Natural killer cell treated with Interleukin-12 subunit alpha and Interleukin-12 subunit beta and Interleukin-15 and Interleukin-18, amount 100 ng/mL, for 72 hours (primary cell): ENCODE data around the gene PPP2R5C. TPM values are rescaled to one million over a fixed set of nuclear protein-coding genes. Genes with fewer than 3 reads are reported as not detected.
"Not testable (repeated sequence)": the region's sequence is repeated elsewhere in the genome, so short reads cannot be mapped to it uniquely, and the experiment has no call there.

Experiments used
- ATAC-seq, 2 donors: fragments of 150-1000 bp; cut with Tn5 transposase in 1 of 2; sonication (Bioruptor Pico), chemical (Tn5 transposase) in 1 of 2; 2 replicates each; pipeline ENCODE4 v1.10.0; 2021
- DNase-seq: peaks from one replicate; pipeline ENCODE4 v3.0.0; 2022; ENCODE audit warnings: low spot score
- H3K27ac Mint-ChIP-seq, 2 donors: 1 replicate in 1 of 2; 2 replicates in 1 of 2; pipeline ENCODE4 v1.8.0; 2022; ENCODE audit warnings: mixed read lengths in 2 of 2, mild to moderate bottlenecking in 1 of 2, moderate library complexity in 1 of 2
- H3K27me3 Mint-ChIP-seq, 2 donors: 1 replicate in 1 of 2; 2 replicates in 1 of 2; pipeline ENCODE4 v1.8.0; 2022; ENCODE audit warnings: mixed read lengths in 2 of 2
- H3K36me3 Mint-ChIP-seq: one replicate; pipeline ENCODE4 v1.8.0; 2022; ENCODE audit warnings: mixed read lengths
- H3K4me1 Mint-ChIP-seq, 2 donors: 1 replicate in 1 of 2; 2 replicates in 1 of 2; pipeline ENCODE4 v1.8.0; 2022; ENCODE audit warnings: low read depth in 2 of 2, mixed read lengths in 2 of 2, mild to moderate bottlenecking in 1 of 2
- H3K4me3 Mint-ChIP-seq: one replicate; pipeline ENCODE4 v1.8.0; 2022; ENCODE audit warnings: mixed read lengths
- H3K9me3 Mint-ChIP-seq: 2 replicates; pipeline ENCODE4 v1.8.0; 2022; ENCODE audit warnings: mixed read lengths
- total RNA-seq, 2 donors: library from RNA; stranded (reverse); gene quantifications; one replicate each; pipeline ENCODE4 v1.2.3, GENCODE V29; 2022

Gene PPP2R5C
- total RNA-seq, 2 donors from 2014 or later, result 149 to 210 TPM

DNA sequence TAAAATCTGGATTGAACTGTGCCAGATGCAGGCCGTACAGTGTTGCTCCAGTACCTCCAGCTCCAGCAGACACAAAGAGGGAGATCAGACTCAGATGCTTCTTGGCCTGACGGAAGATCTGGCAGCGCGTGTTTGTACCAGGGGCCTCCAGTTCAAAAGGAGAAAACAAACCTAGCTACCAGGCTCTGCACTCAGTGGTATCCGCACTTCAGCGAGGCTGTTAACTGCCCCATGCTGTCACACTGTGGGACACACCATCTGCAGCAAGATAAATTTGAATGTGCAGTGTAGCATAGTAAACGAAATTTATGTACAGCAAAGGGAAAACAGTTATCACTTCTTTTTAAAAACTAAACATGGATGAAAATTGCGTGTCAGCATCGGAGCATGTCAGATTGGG, 208.0 kb downstream of the PPP2R5C start:
- Mint-ChIP-seq H3K27me3 (no peaks in the 10 kb centered on the region), H3K4me1 (peaks cover 19 to 39% of the 10 kb centered on the region in 2 donors), H3K9me3 (no peaks in the 10 kb centered on the region), H3K36me3 (peaks cover 14% of the 10 kb centered on the region), H3K27ac (peak overlapping the region in 1 of 2 donors; percentile 44), H3K4me3 (no peak overlapping the region)
- no peak for ATAC-seq
- DNase-seq, result no peak

DNA sequence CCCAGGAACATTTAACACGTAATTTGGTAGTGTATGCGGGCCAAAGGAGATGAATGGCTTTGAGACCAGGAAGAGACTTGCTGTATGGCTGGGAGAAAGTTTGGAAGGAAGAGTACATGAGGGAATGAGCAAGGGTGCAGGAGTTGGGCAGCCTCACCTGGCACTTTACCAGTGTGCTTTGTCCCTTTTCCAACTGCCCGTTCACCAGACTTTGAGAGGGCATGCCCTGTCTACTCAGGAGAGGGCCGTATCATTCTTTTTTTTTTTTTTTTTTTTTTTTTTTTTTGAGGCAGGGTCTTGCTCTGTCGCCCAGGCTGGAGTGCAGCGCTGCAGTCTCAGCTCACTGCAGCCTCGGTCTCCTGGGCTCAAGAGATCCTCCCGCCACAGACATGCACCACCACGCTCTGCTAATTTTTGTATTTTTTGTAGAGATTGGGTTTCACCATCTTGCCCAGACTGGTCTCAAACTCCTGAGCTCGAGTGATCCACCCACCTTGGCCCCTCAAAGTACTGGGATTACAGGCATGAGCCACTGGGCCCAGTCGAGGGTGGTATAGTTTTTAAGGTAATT, 209.4 kb downstream of the PPP2R5C start:
- H3K36me3 Mint-ChIP-seq, result peaks cover 19% of the 10 kb centered on the region
- ATAC-seq, result no peak
- H3K4me3 Mint-ChIP-seq, result no peak overlapping the region
- no peaks in the 10 kb centered on the region for H3K9me3 Mint-ChIP-seq
- DNase-seq, result no peak
- no peaks in the 10 kb centered on the region for H3K27me3 Mint-ChIP-seq
- no peak overlapping the region for H3K27ac Mint-ChIP-seq
- H3K4me1 Mint-ChIP-seq, result peaks cover 26 to 47% of the 10 kb centered on the region in 2 donors

DNA sequence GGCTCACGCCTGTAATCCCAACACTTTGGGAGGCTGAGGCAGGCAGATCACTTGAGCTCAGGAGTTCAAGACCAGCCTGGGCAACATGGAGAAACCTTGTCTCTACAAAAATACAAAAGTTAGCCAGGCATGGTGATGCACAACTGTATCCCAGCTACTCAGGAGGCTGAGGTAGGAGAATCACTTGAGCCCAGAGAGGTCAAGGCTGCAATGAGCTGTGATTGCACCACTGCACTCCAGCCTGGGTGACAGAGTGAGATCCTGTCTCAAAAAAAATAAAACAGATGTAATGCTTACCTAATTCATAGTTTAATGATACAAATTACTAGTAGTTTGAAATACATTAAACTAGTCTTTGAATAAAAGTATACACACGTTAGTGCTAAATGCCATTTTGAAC, 209.9 kb downstream of the PPP2R5C start:
- not testable (repeated sequence) for H3K4me3 Mint-ChIP-seq, H3K9me3 Mint-ChIP-seq, DNase-seq, ATAC-seq, H3K27me3 Mint-ChIP-seq
- peaks cover 26 to 47% of the 10 kb centered on the region in 2 donors for H3K4me1 Mint-ChIP-seq
- H3K36me3 Mint-ChIP-seq, result peaks cover 19% of the 10 kb centered on the region
- H3K27ac Mint-ChIP-seq, result peak overlapping the region in 1 of 2 donors; percentile 66

DNA sequence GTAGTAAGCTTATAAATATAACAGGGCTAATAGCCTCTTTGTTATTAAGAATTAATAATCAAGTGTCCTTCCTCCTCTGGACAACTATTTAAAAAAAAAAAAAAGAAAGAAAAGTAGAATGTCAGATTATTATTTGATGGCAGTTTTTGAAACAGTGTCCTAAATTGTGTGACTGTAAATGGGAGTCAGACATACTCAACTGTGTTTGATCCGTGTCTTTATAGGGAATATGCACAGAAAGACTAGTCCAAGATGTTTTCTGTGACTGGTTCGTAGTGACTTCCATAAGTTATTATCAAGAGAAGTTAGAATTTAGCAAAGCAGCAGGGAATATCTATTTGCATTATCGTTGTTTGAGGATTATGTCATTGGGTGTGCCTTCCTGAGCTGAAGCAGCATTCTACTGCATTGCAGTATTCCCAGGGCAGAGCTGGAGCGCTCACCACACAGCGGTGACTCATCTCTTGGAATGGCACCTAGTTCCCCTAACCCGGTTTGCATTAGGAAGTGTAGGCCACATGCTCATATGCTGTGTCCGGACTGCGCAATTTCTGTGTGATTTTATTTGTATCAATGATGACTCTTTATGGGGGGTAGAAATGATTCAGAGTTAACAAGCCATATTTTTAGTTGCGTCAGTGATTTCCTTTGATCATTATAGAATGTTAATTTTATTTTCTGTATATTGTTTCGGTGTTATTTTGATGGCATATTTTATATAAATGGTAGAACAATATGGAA, 210.8 kb downstream of the PPP2R5C start:
- H3K36me3 Mint-ChIP-seq, result peaks cover 19% of the 10 kb centered on the region
- H3K27ac Mint-ChIP-seq, result peak overlapping the region; percentile 66 to 71
- DNase-seq (no peak), ATAC-seq (peak; percentile 71 to 73)
- no peaks in the 10 kb centered on the region for H3K27me3 Mint-ChIP-seq
- H3K9me3 Mint-ChIP-seq, result no peaks in the 10 kb centered on the region
- H3K4me1 Mint-ChIP-seq, result peaks cover 26 to 47% of the 10 kb centered on the region in 2 donors
- H3K4me3 Mint-ChIP-seq, result peak overlapping the region; percentile 61

DNA sequence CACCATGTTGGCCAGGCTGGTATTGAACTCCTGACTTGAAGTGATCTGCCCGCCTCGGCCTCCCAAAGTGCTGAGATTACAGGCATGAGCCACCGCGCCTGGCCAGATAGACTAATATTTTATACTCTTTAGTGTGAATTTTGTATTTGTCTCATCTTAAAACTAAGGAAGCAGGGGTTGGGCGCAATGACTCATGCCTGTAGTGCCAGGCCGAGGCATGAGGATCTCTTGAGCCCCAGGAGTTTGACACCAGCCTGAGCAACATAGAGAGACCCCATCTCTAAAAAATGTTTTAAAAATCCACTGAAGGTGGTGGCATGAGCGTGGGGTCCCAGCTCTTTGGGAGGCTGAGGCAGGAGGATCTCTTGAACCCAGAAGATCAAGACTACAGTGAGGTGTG, 211.8 kb downstream of the PPP2R5C start:
- H3K27me3 Mint-ChIP-seq, result no peaks in the 10 kb centered on the region
- H3K36me3 Mint-ChIP-seq, result peaks cover 14% of the 10 kb centered on the region
- peak overlapping the region; percentile 66 to 71 for H3K27ac Mint-ChIP-seq
- no peak for ATAC-seq
- H3K4me1 Mint-ChIP-seq, result peaks cover 23 to 41% of the 10 kb centered on the region in 2 donors
- H3K9me3 Mint-ChIP-seq, result no peaks in the 10 kb centered on the region
- H3K4me3 Mint-ChIP-seq, result no peak overlapping the region
- no peak for DNase-seq

DNA sequence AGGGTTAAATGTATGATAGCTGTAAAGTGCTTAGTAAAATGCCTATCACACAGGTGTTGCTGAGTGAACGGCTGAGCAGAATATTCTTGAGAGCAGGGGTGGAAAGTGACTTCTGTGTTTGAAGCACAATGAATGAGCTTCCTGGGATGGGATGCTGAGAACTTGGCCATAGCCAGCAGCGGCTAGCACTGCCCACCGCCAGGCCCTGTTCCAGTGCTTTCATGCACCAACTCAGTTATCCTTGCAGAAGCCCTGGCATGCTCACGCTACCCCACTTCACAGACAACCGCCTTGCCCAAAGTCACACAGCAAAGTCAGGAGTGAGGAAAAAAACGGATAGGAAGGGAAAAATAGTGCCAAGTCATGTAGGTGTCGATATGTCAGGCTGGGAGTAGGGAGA, 213.7 kb downstream of the PPP2R5C start:
- ATAC-seq (no peak), DNase-seq (no peak)
- no peaks in the 10 kb centered on the region for H3K27me3 Mint-ChIP-seq
- H3K27ac Mint-ChIP-seq, result no peak overlapping the region
- peaks cover 16% of the 10 kb centered on the region for H3K36me3 Mint-ChIP-seq
- no peak overlapping the region for H3K4me3 Mint-ChIP-seq
- peaks cover 20 to 33% of the 10 kb centered on the region in 2 donors for H3K4me1 Mint-ChIP-seq
- H3K9me3 Mint-ChIP-seq, result no peaks in the 10 kb centered on the region

Other genes starting within 250 kb of the PPP2R5C start
- gene DIO3, start 200.2 kb upstream of the PPP2R5C start, total RNA-seq, result not detected
- 100 to 1,000 TPM; 322 to 415 TPM for gene DYNC1H1, start 202.9 kb downstream of the PPP2R5C start, total RNA-seq